GF-D8 (cell line): ENCODE measurements around the gene CNGA4.
"Not testable (repeated sequence)": the region's sequence is repeated elsewhere in the genome, so short reads cannot be mapped to it uniquely, and the experiment has no call there.

ENCODE experiments used
- DNase-seq: peaks from one replicate; lab custom pipeline; 2025; lab: John Stamatoyannopoulos, UW

The CNGA4 gene

GRCh38 chr11:6225024-6225423 lies 13.9 kb upstream of the CNGA4 start:
- DNase-seq = no peak

- DNase-seq = peak; percentile 11
Observed at GRCh38 chr11:6225896-6226295, 13.0 kb upstream of the CNGA4 start.

- no peak for DNase-seq
Observed at GRCh38 chr11:6228520-6228919, 10.4 kb upstream of the CNGA4 start.

- DNase-seq = no peak
Observed at GRCh38 chr11:6229911-6230310, 9.0 kb upstream of the CNGA4 start.

- no peak for DNase-seq
Observed at GRCh38 chr11:6232899-6233298, 6.0 kb upstream of the CNGA4 start.

- DNase-seq = no peak
Observed at GRCh38 chr11:6233984-6234386, 4.9 kb upstream of the CNGA4 start.

GRCh38 chr11:6234387-6235107 lies 4.3 kb upstream of the CNGA4 start, which contains the start of gene FHIP1B:
Gene FHIP1B (minus strand): TSS chr11:6234636. CDS start chr11:6224516, 10,120 bp downstream.
- DNase-seq = peak; percentile 91

GRCh38 chr11:6237266-6237665 lies 1.6 kb upstream of the CNGA4 start:
- no peak for DNase-seq

- DNase-seq = no peak
Observed at GRCh38 chr11:6237761-6238302, 1.1 kb upstream of the CNGA4 start.

- DNase-seq = no peak
Observed at GRCh38 chr11:6240139-6240538, 1.2 kb downstream of the CNGA4 start.

GRCh38 chr11:6240781-6241180 lies 1.9 kb downstream of the CNGA4 start:
- no peak for DNase-seq

GRCh38 chr11:6241316-6241715 lies 2.4 kb downstream of the CNGA4 start:
- DNase-seq = no peak

- DNase-seq = no peak
Observed at GRCh38 chr11:6245536-6245935, 6.6 kb downstream of the CNGA4 start.

GRCh38 chr11:6248248-6248647 lies 9.4 kb downstream of the CNGA4 start:
- no peak for DNase-seq

- DNase-seq = not testable (repeated sequence)
Observed at GRCh38 chr11:6248897-6249296, 10.0 kb downstream of the CNGA4 start.

GRCh38 chr11:6249770-6250555 lies 11.1 kb downstream of the CNGA4 start:
- DNase-seq = no peak

GRCh38 chr11:6251120-6251733 lies 12.3 kb downstream of the CNGA4 start:
- DNase-seq = no peak

- DNase-seq = no peak
Observed at GRCh38 chr11:6251990-6252473, 13.1 kb downstream of the CNGA4 start.

GRCh38 chr11:6253197-6253596 lies 14.3 kb downstream of the CNGA4 start:
- no peak for DNase-seq

- no peak for DNase-seq
Observed at GRCh38 chr11:6258141-6258540, 19.3 kb downstream of the CNGA4 start.

GRCh38 chr11:6258571-6259081 lies 19.7 kb downstream of the CNGA4 start:
- DNase-seq = no peak

- DNase-seq = no peak
Observed at GRCh38 chr11:6260207-6260726, 21.4 kb downstream of the CNGA4 start.
